Activated CD4-positive, alpha-beta T cell treated with anti-CD3 and anti-CD28 coated beads, Interleukin-2, amount 10 ng/mL, durations not matched to agents 24 days and 14 days (primary cell): ENCODE data around the gene LSM2. TPM values are rescaled to one million over a fixed set of nuclear protein-coding genes. Genes with fewer than 3 reads are reported as not detected.

ENCODE experiments used
- DNase-seq: peaks from one replicate; pipeline ENCODE4 v3.0.0; 2022
- H3K27ac Mint-ChIP-seq: one replicate; pipeline ENCODE4 v1.8.0; 2022; ENCODE audit warnings: mild to moderate bottlenecking, mixed read lengths
- H3K27me3 Mint-ChIP-seq: one replicate; pipeline ENCODE4 v1.8.0; 2022; ENCODE audit warnings: mixed read lengths
- H3K36me3 Mint-ChIP-seq: one replicate; pipeline ENCODE4 v1.8.0; 2022; ENCODE audit warnings: low read depth, mild to moderate bottlenecking, mixed read lengths
- H3K4me1 Mint-ChIP-seq: one replicate; pipeline ENCODE4 v1.8.0; 2021; ENCODE audit warnings: mixed read lengths
- H3K4me3 Mint-ChIP-seq: one replicate; pipeline ENCODE4 v1.8.0; 2022; ENCODE audit warnings: mild to moderate bottlenecking, moderate library complexity, mixed read lengths
- H3K9me3 Mint-ChIP-seq: one replicate; pipeline ENCODE4 v1.8.0; 2021; ENCODE audit warnings: mixed read lengths
- intact Hi-C: fragments of 100-400 bp; cut with micrococcal nuclease; formaldehyde crosslinking; loops from one replicate; pipeline ENCODE4 v1.15.1; 2023
- total RNA-seq: library from RNA; stranded (reverse); gene quantifications from 2 replicates; pipeline ENCODE4 v1.2.3, GENCODE V29; 2022

Gene LSM2
- total RNA-seq, 1 donor from 2014 or later: 142 TPM

- H3K27me3 Mint-ChIP-seq: no peaks in the 10 kb centered on the region
- H3K9me3 Mint-ChIP-seq: no peaks in the 10 kb centered on the region
- H3K27ac Mint-ChIP-seq: no peak overlapping the region
- peaks cover 58% of the 10 kb centered on the region for H3K36me3 Mint-ChIP-seq
- DNase-seq: no peak
- intact Hi-C loops: no loop called here
- peaks cover 13% of the 10 kb centered on the region for H3K4me1 Mint-ChIP-seq
- H3K4me3 Mint-ChIP-seq: no peak overlapping the region
These were observed 25.3 kb downstream of the LSM2 start for GRCh38 chr6:31781244-31782125.

GRCh38 chr6:31780507-31781243 lies 26.1 kb downstream of the LSM2 start:
- no peaks in the 10 kb centered on the region for H3K27me3 Mint-ChIP-seq
- intact Hi-C loops: no loop called here
- H3K36me3 Mint-ChIP-seq: peaks cover 54% of the 10 kb centered on the region
- H3K4me3 Mint-ChIP-seq: no peak overlapping the region
- DNase-seq: no peak
- peaks cover 17% of the 10 kb centered on the region for H3K4me1 Mint-ChIP-seq
- H3K27ac Mint-ChIP-seq: no peak overlapping the region
- H3K9me3 Mint-ChIP-seq: no peaks in the 10 kb centered on the region

- Mint-ChIP-seq H3K9me3 (no peaks in the 10 kb centered on the region), H3K27ac (no peak overlapping the region), H3K4me1 (peaks cover 23% of the 10 kb centered on the region), H3K4me3 (no peak overlapping the region), H3K36me3 (peaks cover 47% of the 10 kb centered on the region), H3K27me3 (no peaks in the 10 kb centered on the region)
- no peak for DNase-seq
- intact Hi-C loops: loop anchor here (5.0 kb wide), 1 partner anchor 32 kb away; no protein-coding TSS in a partner anchor
These were observed 26.9 kb downstream of the LSM2 start for GRCh38 chr6:31779908-31780307.

GRCh38 chr6:31778999-31779885 lies 27.5 kb downstream of the LSM2 start:
- Mint-ChIP-seq H3K4me1 (peaks cover 25% of the 10 kb centered on the region), H3K4me3 (no peak overlapping the region), H3K36me3 (peaks cover 41% of the 10 kb centered on the region), H3K27me3 (no peaks in the 10 kb centered on the region), H3K27ac (no peak overlapping the region), H3K9me3 (no peaks in the 10 kb centered on the region)
- intact Hi-C loops: loop anchor here (5.0 kb wide), 1 partner anchor 33 kb away; no protein-coding TSS in a partner anchor
- DNase-seq: no peak

- no peak for DNase-seq
- H3K36me3 Mint-ChIP-seq: peaks cover 37% of the 10 kb centered on the region
- intact Hi-C loops: loop anchor here (5.0 kb wide), 1 partner anchor 34 kb away; no protein-coding TSS in a partner anchor
- no peak overlapping the region for H3K4me3 Mint-ChIP-seq
- no peaks in the 10 kb centered on the region for H3K27me3 Mint-ChIP-seq
- no peak overlapping the region for H3K27ac Mint-ChIP-seq
- H3K4me1 Mint-ChIP-seq: peaks cover 27% of the 10 kb centered on the region
- no peaks in the 10 kb centered on the region for H3K9me3 Mint-ChIP-seq
These were observed 28.6 kb downstream of the LSM2 start for GRCh38 chr6:31778193-31778592.

- Mint-ChIP-seq H3K27ac (peak overlapping the region; percentile 89), H3K4me3 (peak overlapping the region; percentile 66), H3K36me3 (peaks cover 33% of the 10 kb centered on the region), H3K27me3 (no peaks in the 10 kb centered on the region), H3K9me3 (no peaks in the 10 kb centered on the region), H3K4me1 (peaks cover 30% of the 10 kb centered on the region)
- intact Hi-C loops: loop anchor here (1.0 to 5.0 kb wide), 2 partner anchors 18 to 35 kb away; partner anchors contain the start of gene VARS1
- DNase-seq: no peak
These were observed 29.1 kb downstream of the LSM2 start for GRCh38 chr6:31777667-31778050.

GRCh38 chr6:31776989-31777666 lies 29.6 kb downstream of the LSM2 start, which contains the start of gene VWA7:
TSS of gene VWA7 (minus strand) at chr6:31777328. CDS start at chr6:31776779, 549 bp downstream.
- peaks cover 33% of the 10 kb centered on the region for H3K4me1 Mint-ChIP-seq
- peak within 1 kb of the TSS; percentile 66 for H3K4me3 Mint-ChIP-seq
- peaks cover 30% of the 10 kb centered on the region for H3K36me3 Mint-ChIP-seq
- intact Hi-C loops: loop anchor here (1.0 to 5.0 kb wide), 2 partner anchors 18 to 35 kb away; partner anchors contain the start of gene VARS1
- H3K27ac Mint-ChIP-seq: peak within 1 kb of the TSS; percentile 89
- DNase-seq: peak; percentile 90
- no peaks in the 10 kb centered on the region for H3K27me3 Mint-ChIP-seq
- H3K9me3 Mint-ChIP-seq: no peaks in the 10 kb centered on the region

GRCh38 chr6:31776485-31776988 lies 30.2 kb downstream of the LSM2 start:
- Mint-ChIP-seq H3K9me3 (no peaks in the 10 kb centered on the region), H3K27ac (peak overlapping the region; percentile 89), H3K36me3 (peaks cover 26% of the 10 kb centered on the region), H3K27me3 (no peaks in the 10 kb centered on the region), H3K4me3 (peak overlapping the region; percentile 66), H3K4me1 (peaks cover 34% of the 10 kb centered on the region)
- intact Hi-C loops: loop anchor here (5.0 kb wide), 1 partner anchor 36 kb away; no protein-coding TSS in a partner anchor
- peak; percentile 58 for DNase-seq

GRCh38 chr6:31775633-31776484 lies 30.9 kb downstream of the LSM2 start:
- Mint-ChIP-seq H3K27ac (peak overlapping the region; percentile 81), H3K9me3 (no peaks in the 10 kb centered on the region), H3K4me1 (peaks cover 40% of the 10 kb centered on the region), H3K36me3 (peaks cover 25% of the 10 kb centered on the region), H3K27me3 (no peaks in the 10 kb centered on the region), H3K4me3 (peak overlapping the region; percentile 66)
- intact Hi-C loops: loop anchor here (5.0 kb wide), 1 partner anchor 36 kb away; no protein-coding TSS in a partner anchor
- peak; percentile 56 for DNase-seq

GRCh38 chr6:31775184-31775583 lies 31.6 kb downstream of the LSM2 start:
- no peaks in the 10 kb centered on the region for H3K9me3 Mint-ChIP-seq
- H3K36me3 Mint-ChIP-seq: peaks cover 21% of the 10 kb centered on the region
- H3K27me3 Mint-ChIP-seq: no peaks in the 10 kb centered on the region
- no peak for DNase-seq
- no peak overlapping the region for H3K4me3 Mint-ChIP-seq
- intact Hi-C loops: loop anchor here (5.0 kb wide), 1 partner anchor 37 kb away; no protein-coding TSS in a partner anchor
- H3K27ac Mint-ChIP-seq: peak overlapping the region; percentile 72
- peaks cover 40% of the 10 kb centered on the region for H3K4me1 Mint-ChIP-seq

GRCh38 chr6:31771992-31772358 lies 34.8 kb downstream of the LSM2 start:
- H3K4me1 Mint-ChIP-seq: peaks cover 38% of the 10 kb centered on the region
- H3K27me3 Mint-ChIP-seq: no peaks in the 10 kb centered on the region
- H3K9me3 Mint-ChIP-seq: no peaks in the 10 kb centered on the region
- H3K27ac Mint-ChIP-seq: no peak overlapping the region
- peak; percentile 65 for DNase-seq
- intact Hi-C loops: loop anchor here (1.0 kb wide), 1 partner anchor 19 kb away; no protein-coding TSS in a partner anchor
- peak overlapping the region; percentile 30 for H3K4me3 Mint-ChIP-seq
- peaks cover 12% of the 10 kb centered on the region for H3K36me3 Mint-ChIP-seq

GRCh38 chr6:31770860-31771259 lies 35.9 kb downstream of the LSM2 start:
- Mint-ChIP-seq H3K36me3 (peaks cover 13% of the 10 kb centered on the region), H3K9me3 (no peaks in the 10 kb centered on the region), H3K4me1 (peaks cover 31% of the 10 kb centered on the region), H3K27ac (no peak overlapping the region), H3K4me3 (no peak overlapping the region), H3K27me3 (no peaks in the 10 kb centered on the region)
- intact Hi-C loops: no loop called here
- DNase-seq: peak; percentile 60
